Posterior vena cava (tissue), 2 donors: ENCODE data around the gene IGLL5. TPM values are rescaled to one million over a fixed set of nuclear protein-coding genes. Genes with fewer than 3 reads are reported as not detected.
"Not testable (repeated sequence)": the region's sequence is repeated elsewhere in the genome, so short reads cannot be mapped to it uniquely, and the experiment has no call there.

Source experiments
- DNase-seq: peaks from one replicate; pipeline ENCODE4 v3.0.0-alpha.2; 2020; ENCODE audit warnings: low spot score
- intact Hi-C, 2 donors: fragments of 100-400 bp; cut with DNase I; formaldehyde crosslinking; loops; one replicate each; pipeline versions ENCODE4 v1.14.1 to v1.14.2; 2022 to 2023
- total RNA-seq, 2 donors: library from RNA; stranded (reverse); fragmentation: NEBNext Ultra II Directional; extraction: Animal tissue kit (Norgen Biotek cat#: 25700); gene quantifications; one replicate each; pipeline ENCODE4 v1.2.1, GENCODE V29; 2021
- donor health status: DM: yes; HTN: yes; CAD: no.
- donor health status: DM: yes; HTN: yes; CAD: no.

IGLL5 gene
- total RNA-seq, 2 donors from 2014 or later: 0.52 to 1.1 TPM

GRCh38 chr22:22895776-22896445 lies 8.3 kb downstream of the IGLL5 start:
- peak; percentile 25 for DNase-seq
- intact Hi-C loops: no loop called here

DNA sequence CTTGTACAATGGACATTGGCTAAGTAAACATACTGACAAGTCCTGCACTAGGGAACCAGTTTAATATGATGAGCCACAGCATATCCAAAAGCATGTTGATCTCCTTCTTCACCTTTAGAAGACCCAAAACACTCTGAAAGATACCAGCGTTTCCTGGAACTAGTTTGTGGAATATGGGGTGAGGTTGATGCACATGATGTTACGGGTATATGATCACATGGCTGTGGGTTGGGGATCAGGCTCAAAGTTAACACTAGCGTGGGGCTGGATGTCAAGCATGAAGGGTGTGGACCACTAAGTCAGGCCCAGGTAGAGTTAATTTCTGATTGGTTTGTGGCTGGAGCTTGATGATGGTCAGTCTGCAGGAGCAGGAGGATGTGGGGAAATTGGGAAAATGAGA lies 9.0 kb downstream of the IGLL5 start:
- intact Hi-C loops: no loop called here
- no peak for DNase-seq

DNA sequence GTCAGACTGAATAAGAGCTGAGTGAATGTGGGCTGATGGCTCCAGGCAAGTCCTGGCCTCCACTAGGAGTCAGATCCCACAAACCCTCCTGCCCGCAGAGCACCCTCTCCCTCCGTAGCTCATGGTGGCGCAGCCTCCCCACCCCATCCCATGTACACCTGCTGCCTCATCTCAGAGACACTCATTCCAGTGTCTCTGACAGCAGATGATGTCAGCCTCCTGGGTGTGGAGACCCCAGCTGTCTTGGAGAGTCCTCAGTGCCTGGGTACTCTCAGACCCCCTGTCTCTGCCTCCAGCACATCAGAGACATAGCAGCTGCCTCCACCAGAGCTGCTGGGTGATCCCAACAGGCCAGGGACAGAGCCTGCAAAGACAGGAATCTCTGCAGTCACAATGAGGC lies 9.5 kb downstream of the IGLL5 start:
- DNase-seq: peak; percentile 30
- intact Hi-C loops: no loop called here

DNA sequence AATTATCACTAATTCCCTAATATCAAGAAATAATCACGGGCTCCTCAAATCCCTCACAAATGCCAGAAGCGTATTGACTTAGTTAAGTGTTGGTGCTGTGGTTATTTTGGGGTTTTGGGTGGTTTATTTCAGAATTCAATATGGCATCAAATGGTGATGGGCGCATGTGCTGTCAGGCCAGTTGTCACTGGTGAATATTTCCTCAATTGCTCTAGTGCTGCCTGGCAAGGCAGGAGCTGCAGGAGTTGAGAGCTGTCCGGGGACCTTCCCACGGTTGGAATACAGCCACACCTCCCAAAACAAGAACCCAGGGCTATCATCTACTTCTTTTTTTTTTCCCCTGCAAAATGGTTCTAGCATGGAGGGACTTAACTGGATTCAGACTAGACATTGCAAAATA lies 10.3 kb downstream of the IGLL5 start:
- no peak for DNase-seq

DNA sequence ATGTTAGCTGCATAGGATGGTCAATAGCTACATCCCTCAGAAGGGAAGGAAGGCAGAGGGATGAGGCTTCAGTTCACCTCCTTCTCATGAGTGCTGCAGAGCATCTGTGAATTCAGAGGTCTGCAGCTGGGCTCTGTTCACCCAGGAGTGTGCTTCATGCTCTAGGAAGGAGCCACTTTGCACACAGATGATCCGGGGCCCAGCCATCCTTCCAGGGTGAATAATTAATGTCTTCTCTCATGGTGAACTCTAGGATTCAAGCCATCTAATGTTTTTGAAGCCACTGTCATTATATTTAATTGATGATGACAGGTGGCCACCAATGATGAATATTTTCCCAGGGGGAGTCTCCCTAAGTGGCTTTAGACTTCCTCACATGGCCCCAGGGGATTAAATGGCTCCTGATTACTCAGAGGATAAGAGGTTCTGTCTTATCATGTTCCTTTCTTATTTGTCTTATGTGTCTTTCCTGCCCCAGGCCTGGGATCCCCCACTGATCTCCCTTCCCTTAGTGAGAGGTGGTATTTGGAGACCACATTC lies 10.9 kb downstream of the IGLL5 start:
- DNase-seq: peak; percentile 15
- intact Hi-C loops: not testable (repeated sequence)

More for the DNA sequence above, 10.3 kb downstream of the IGLL5 start:
- intact Hi-C loops: no loop called here

GRCh38 chr22:22899342-22900080 lies 11.9 kb downstream of the IGLL5 start:
- DNase-seq: peak; percentile 69
- intact Hi-C loops: not testable (repeated sequence)

DNA sequence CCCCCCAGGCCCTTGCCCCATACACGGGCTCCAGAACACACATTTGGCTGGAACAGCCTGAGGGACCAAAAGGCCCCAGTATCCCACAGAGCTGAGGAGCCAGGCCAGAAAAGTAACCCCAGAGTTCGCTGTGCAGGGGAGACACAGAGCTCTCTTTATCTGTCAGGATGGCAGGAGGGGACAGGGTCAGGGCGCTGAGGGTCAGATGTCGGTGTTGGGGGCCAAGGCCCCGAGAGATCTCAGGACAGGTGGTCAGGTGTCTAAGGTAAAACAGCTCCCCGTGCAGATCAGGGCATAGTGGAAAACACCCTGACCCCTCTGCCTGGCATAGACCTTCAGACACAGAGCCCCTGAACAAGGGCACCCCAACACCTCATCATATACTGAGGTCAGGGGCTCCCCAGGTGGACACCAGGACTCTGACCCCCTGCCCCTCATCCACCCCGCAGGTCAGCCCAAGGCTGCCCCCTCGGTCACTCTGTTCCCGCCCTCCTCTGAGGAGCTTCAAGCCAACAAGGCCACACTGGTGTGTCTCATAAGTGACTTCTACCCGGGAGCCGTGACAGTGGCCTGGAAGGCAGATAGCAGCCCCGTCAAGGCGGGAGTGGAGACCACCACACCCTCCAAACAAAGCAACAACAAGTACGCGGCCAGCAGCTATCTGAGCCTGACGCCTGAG lies 13.1 kb downstream of the IGLL5 start:
- intact Hi-C loops: not testable (repeated sequence)
- peak; percentile 69 for DNase-seq

DNA sequence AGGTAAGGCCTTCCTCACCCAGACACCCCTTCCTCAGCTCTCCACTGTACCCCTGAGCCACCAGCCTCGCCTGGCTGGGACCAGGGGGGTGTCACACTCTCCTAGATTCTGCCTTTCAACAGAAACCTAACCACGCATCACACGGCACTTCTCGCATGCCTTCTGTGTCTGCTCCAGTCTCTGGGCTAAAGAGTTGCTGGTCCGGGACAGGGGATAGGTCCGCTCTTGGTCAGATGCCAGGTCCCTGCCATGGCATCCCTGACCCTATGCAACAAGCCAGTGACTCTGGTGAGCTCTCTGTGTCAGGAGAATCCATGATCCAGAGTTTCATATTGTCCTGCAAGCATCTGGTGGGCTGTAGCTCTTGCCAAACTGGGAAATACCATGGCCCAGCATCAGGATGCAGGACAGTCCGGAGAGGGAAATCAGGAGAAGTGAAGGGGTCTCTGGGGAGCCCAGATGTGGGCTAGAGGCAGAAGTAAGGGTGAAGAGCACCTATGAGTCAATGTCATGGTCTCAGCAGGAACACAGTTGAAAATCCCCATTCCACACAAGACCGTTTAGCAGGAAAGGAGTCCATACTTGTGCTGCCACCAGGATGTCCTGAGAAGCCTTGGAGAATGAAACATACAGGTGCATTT lies 14.1 kb downstream of the IGLL5 start:
- DNase-seq: peak; percentile 18
- intact Hi-C loops: no loop called here

- intact Hi-C loops: no loop called here
- DNase-seq: peak; percentile 78
Observed at GRCh38 chr22:22902247-22903001, 14.8 kb downstream of the IGLL5 start.

DNA sequence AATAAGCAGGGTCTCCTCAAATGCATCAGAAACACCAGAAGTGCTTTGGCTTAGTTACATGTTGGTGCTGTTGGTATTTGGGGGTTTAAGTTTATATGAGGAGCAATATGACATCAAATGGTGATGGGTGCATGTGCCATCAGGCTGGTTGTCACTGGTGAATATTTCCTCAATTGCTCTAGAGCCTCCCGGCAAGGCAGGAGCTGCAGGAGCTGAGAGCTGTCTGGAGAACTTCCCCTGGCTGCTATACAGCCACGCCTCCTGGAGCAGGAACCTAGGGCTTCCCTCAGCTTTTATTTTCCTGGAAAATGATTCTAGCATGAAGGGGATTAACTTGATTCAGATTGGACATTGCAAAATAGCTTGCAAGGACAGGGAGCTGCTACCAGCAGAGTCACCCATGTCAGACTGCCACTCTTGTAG lies 15.8 kb downstream of the IGLL5 start:
- intact Hi-C loops: no loop called here
- DNase-seq: peak; percentile 18

DNA sequence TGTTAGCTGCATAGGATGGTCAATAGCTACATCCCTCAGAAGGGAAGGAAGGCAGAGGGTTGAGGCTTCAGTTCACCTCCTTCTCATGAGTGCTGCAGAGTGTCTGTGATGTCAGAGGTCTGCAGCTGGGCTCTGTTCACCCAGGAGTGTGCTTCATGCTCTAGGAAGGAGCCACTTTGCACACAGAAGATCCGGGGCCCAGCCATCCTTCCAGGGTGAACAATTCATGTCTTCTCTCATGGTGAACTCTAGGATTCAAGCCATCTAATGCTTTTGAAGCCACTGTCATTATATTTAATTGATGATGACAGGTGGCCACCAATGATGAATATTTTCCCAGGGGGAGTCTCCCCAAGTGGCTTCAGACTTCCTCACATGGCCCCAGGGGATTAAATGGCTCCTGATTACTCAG lies 16.2 kb downstream of the IGLL5 start:
- intact Hi-C loops: not testable (repeated sequence)

GRCh38 chr22:22904736-22905135 lies 17.1 kb downstream of the IGLL5 start:
- peak; percentile 37 for DNase-seq
- intact Hi-C loops: not testable (repeated sequence)

More for the DNA sequence above, 16.2 kb downstream of the IGLL5 start:
- DNase-seq: peak; percentile 42

DNA sequence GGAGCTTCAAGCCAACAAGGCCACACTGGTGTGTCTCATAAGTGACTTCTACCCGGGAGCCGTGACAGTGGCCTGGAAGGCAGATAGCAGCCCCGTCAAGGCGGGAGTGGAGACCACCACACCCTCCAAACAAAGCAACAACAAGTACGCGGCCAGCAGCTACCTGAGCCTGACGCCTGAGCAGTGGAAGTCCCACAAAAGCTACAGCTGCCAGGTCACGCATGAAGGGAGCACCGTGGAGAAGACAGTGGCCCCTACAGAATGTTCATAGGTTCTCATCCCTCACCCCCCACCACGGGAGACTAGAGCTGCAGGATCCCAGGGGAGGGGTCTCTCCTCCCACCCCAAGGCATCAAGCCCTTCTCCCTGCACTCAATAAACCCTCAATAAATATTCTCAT lies 18.8 kb downstream of the IGLL5 start:
- DNase-seq: peak; percentile 37
- intact Hi-C loops: not testable (repeated sequence)

- peak; percentile 37 for DNase-seq
- intact Hi-C loops: no loop called here
Observed at GRCh38 chr22:22906907-22907550, 19.4 kb downstream of the IGLL5 start.

GRCh38 chr22:22907551-22908494 lies 20.2 kb downstream of the IGLL5 start:
- intact Hi-C loops: no loop called here
- DNase-seq: peak; percentile 64

DNA sequence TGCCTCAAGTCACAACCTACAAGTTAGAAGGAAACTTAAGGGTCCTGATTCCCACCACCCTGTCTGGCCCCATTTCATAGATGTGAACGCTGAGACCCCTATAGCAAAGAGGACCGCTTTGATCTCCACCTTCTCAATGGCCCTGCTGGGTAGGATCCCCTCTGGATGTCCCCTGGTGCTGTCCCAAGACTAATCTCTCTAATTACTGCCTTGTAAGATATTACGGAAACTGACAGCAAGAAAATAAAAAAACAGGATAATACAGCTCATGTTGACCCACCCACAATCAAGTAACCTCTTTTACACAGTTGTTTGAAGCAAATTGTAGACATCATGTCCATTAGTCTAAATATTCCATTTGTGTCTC lies 20.9 kb downstream of the IGLL5 start:
- intact Hi-C loops: no loop called here
- peak; percentile 1 for DNase-seq

GRCh38 chr22:22908941-22909604 lies 21.5 kb downstream of the IGLL5 start:
- intact Hi-C loops: no loop called here
- no peak for DNase-seq
